NCI-H82 treated with DMSO at 0.1 percent for 48 hours (cell line): ENCODE results near the gene HIGD1C.

Source experiments
- DNase-seq: peaks from one replicate; lab custom pipeline; 2025; ENCODE audit not compliant: unreplicated experiment; lab: John Stamatoyannopoulos, UW

HIGD1C gene

DNA sequence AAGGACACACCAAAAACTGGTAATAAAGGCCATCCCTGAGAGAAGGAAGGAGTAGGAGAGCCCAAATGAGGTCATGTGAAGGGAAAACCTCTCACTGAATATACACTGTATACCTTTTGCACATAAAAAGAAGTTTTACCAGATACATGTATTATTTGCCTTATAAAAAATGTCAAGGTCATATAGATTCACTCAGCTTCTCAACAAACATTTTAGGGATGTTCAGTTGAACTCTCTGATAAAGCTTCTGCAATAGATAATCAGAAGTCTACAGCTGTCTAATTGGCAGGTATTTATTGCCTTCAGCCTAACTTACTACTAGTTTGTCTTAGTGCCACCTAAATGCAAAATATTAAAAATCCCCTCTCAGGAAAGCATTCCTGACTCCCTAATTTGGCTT is 65.1 kb downstream of the HIGD1C start:
- DNase-seq: no peak

DNA sequence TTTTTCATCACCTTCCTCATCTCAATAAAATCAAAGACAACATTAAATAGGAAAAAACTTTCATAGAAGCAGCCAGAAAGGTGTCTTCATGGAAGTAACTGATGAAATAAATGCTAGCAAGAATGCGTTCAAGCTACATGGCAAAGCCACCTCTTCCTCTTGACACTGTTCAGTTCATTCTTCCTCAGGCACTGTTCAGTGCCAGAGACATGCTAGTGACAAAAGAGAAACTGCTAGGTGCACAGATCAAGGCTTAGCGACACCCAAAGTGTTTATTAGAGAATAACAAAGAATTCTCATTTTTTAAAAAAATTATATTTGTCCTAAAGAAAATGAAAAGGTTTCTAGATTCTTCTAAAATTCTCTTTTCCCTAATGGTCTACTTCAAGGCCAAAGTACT is 66.6 kb downstream of the HIGD1C start:
- DNase-seq: no peak

DNA sequence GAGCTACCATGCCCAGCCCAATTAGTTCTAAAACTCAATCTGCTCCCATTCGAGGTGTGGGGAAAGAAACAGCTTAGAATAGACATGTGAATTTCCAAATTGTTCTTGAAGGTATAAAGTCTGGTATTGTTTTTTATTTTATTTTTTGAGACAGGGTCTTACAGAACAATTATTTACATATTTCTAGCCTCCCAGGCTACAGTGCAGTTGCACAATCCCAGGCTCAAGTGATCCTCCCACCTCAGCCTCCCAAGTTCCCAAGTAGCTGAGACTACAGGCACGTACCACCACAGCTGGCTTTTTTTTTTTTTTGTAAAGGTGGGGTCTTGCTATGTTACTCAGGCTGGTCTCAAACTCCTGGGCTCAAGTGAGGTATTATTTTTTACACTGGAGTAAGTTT is 67.6 kb downstream of the HIGD1C start:
- no peak for DNase-seq
